Fibroblast of villous mesenchyme (primary cell): ENCODE results near the gene CLEC16A. TPM values are rescaled to one million over a fixed set of nuclear protein-coding genes. Genes with fewer than 3 reads are reported as not detected.
"Not testable (repeated sequence)": the region's sequence is repeated elsewhere in the genome, so short reads cannot be mapped to it uniquely, and the experiment has no call there.

Experiments
- DNase-seq: peaks from one replicate; pipeline ENCODE4 v3.0.0-alpha.2; 2010; ENCODE audit warnings: low read depth
- H3K4me3 ChIP-seq: 2 replicates; pipeline ENCODE4 v1.5.1; 2011; ENCODE audit warnings: low read depth, mild to moderate bottlenecking, low read length
- CTCF ChIP-seq: IDR thresholded peaks from 2 replicates; pipeline ENCODE4 v1.5.1; 2012; ENCODE audit warnings: low read depth, mild to moderate bottlenecking, low read length; ENCODE audit not compliant: insufficient read depth
- total RNA-seq: library from RNA; depleted of rRNA; stranded (reverse); fragments of >200 nt; gene quantifications from 2 replicates; pipeline ENCODE4 v1.2.3, GENCODE V29; 2012

CLEC16A gene
- total RNA-seq, 1 donor, result 32.4 TPM

- peak; percentile 43 for DNase-seq
- H3K4me3 ChIP-seq, result no peak overlapping the region
- TF ChIP-seq CTCF, result no peak
Measured at GRCh38 chr16:10959161-10959560, 14.8 kb downstream of the CLEC16A start.

- DNase-seq, result peak; percentile 87
- no peak overlapping the region for H3K4me3 ChIP-seq
- TF ChIP-seq CTCF, result no peak
Measured at GRCh38 chr16:10961231-10961630, 16.9 kb downstream of the CLEC16A start.

GRCh38 chr16:10964039-10964890, 19.9 kb downstream of the CLEC16A start:
- no peak overlapping the region for H3K4me3 ChIP-seq
- peak; percentile 85 for DNase-seq

GRCh38 chr16:10964891-10965326, 20.5 kb downstream of the CLEC16A start:
- DNase-seq, result no peak
- no peak for TF ChIP-seq CTCF
- no peak overlapping the region for H3K4me3 ChIP-seq

More at GRCh38 chr16:10964039-10964890, 19.9 kb downstream of the CLEC16A start:
- peak; percentile 97 for TF ChIP-seq CTCF

- TF ChIP-seq CTCF, result no peak
- DNase-seq, result no peak
Measured at GRCh38 chr16:10965440-10966061, 21.2 kb downstream of the CLEC16A start.

GRCh38 chr16:10966129-10966528, 21.8 kb downstream of the CLEC16A start:
- no peak for DNase-seq
- H3K4me3 ChIP-seq, result no peak overlapping the region
- no peak for TF ChIP-seq CTCF

More at GRCh38 chr16:10965440-10966061, 21.2 kb downstream of the CLEC16A start:
- H3K4me3 ChIP-seq, result no peak overlapping the region

- DNase-seq, H3K4me3 ChIP-seq: not testable (repeated sequence)
Measured at GRCh38 chr16:10966559-10966958, 22.2 kb downstream of the CLEC16A start.
